ENCODE data around the gene PEX11A. TPM values are rescaled to one million over a fixed set of nuclear protein-coding genes. Genes with fewer than 3 reads are reported as not detected.

Gene PEX11A
- total and polyA plus RNA-seq, 2 of the 8 experiments (the other 6 are each of a cell fraction or from before 2014, with no cell fraction given), result 2.9 to 3.0 TPM

- no peak for TF ChIP-seq CHD7 (IDR thresholded peaks at IDR 0.05; ENCODE audit: insufficient replicate concordance, low read length)
- TF ChIP-seq SP4 (IDR thresholded peaks at IDR 0.05; ENCODE audit: low read length), result no peak
- TF ChIP-seq SIX5 (IDR thresholded peaks at IDR 0.05; ENCODE audit: low read depth, low read length), result no peak
Measured at GRCh38 chr15:89686522-89686921, 4.0 kb downstream of the PEX11A start (continued).
